Measurements from ENCODE around the gene APOC4.
"Not testable (repeated sequence)": the region's sequence is repeated elsewhere in the genome, so short reads cannot be mapped to it uniquely, and the experiment has no call there.

Gene APOC4

GRCh38 chr19:44960906-44961728, 19.1 kb downstream of the APOC4 start:
- DNase-seq, result no peak

- DNase-seq, result no peak
Measured at GRCh38 chr19:44961821-44962220, 19.8 kb downstream of the APOC4 start.

GRCh38 chr19:44968118-44968517, 26.1 kb downstream of the APOC4 start:
- DNase-seq, result no peak

GRCh38 chr19:44968670-44969069, 26.6 kb downstream of the APOC4 start:
- DNase-seq, result no peak

- no peak for DNase-seq
Measured at GRCh38 chr19:44969437-44969836, 27.4 kb downstream of the APOC4 start.

GRCh38 chr19:44971451-44971850, 29.4 kb downstream of the APOC4 start:
- not testable (repeated sequence) for DNase-seq

GRCh38 chr19:44972802-44973201, 30.8 kb downstream of the APOC4 start:
- DNase-seq, result no peak

GRCh38 chr19:44973982-44974735, 32.1 kb downstream of the APOC4 start:
- DNase-seq, result no peak

- no peak for DNase-seq
Measured at GRCh38 chr19:44974857-44975256, 32.8 kb downstream of the APOC4 start.

- no peak for DNase-seq
Measured at GRCh38 chr19:44975444-44975843, 33.4 kb downstream of the APOC4 start.

GRCh38 chr19:44984005-44984404, 42.0 kb downstream of the APOC4 start:
- DNase-seq, result no peak

- DNase-seq, result no peak
Measured at GRCh38 chr19:44985445-44985844, 43.4 kb downstream of the APOC4 start.

- DNase-seq, result no peak
Measured at GRCh38 chr19:44986389-44986788, 44.4 kb downstream of the APOC4 start.

- no peak for DNase-seq
Measured at GRCh38 chr19:44987148-44987675, 45.2 kb downstream of the APOC4 start.

GRCh38 chr19:44988273-44988672, 46.2 kb downstream of the APOC4 start:
- no peak for DNase-seq

- peak; percentile 64 for DNase-seq
Measured at GRCh38 chr19:44988896-44989556, 47.0 kb downstream of the APOC4 start.

GRCh38 chr19:44990459-44990858, 48.4 kb downstream of the APOC4 start:
- no peak for DNase-seq

GRCh38 chr19:44990966-44991365, 48.9 kb downstream of the APOC4 start:
- no peak for DNase-seq

- DNase-seq, result no peak
Measured at GRCh38 chr19:44992336-44993163, 50.5 kb downstream of the APOC4 start.

- DNase-seq, result no peak
Measured at GRCh38 chr19:44993526-44993925, 51.5 kb downstream of the APOC4 start.

- no peak for DNase-seq
Measured at GRCh38 chr19:44993926-44994537, 52.0 kb downstream of the APOC4 start.

All from EL (cell line).